HG02870 (cell line): ENCODE data around the gene BSPH1.
"Not testable (repeated sequence)": the region's sequence is repeated elsewhere in the genome, so short reads cannot be mapped to it uniquely, and the experiment has no call there.

Experiments used
- ATAC-seq: cut with Tn5 transposase; IDR thresholded peaks from one replicate; pipeline ENCODE4 v1.9.1; 2021; ENCODE audit warnings: mild to moderate bottlenecking, moderate library complexity; ENCODE audit not compliant: unreplicated experiment

The BSPH1 gene

DNA sequence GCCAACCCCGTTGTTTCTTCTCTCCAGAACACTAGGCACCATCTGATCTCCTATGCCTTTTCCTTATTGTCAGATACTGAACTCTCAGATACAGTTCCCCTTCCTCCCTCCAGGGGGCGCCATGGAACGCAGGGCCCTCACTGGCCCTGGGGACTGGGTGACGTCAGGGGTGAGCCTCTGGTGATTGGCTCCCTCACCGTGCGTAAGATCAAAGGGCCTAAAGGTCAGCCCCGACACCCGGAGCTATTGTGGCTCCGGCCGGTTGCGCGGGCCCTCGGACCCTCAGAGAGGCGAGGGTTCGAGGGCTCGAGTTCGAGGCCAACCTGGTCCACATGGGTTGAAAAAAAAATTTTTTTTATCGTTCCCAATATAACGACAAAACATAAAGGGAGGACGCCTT is 63.4 kb downstream of the BSPH1 start:
- not testable (repeated sequence) for ATAC-seq

DNA sequence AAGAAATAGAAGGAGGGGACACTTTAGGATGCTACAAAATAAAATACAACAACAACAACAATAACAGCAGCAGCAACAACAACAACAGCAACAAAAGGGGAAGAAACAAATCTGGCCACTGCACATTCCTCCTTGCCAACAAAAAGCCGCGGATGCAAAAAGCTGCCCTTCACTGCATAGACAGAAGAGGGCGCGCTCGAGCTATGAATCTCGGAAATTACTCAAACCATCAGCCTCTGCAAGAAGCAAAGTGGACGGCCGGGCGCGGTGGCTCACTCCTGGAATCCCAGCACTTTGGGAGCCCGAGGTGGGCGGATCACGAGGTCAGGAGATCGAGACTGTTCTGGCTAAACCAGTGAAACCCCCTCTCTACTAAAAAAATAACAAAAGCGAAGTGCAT is 71.9 kb downstream of the BSPH1 start:
- ATAC-seq = not testable (repeated sequence)
